Right lobe of liver (tissue), 4 donors: Measurements from ENCODE around the gene TMEM170B.

Experiments
- POLR2A ChIP-seq: fragments of 450-650 bp; IDR thresholded peaks from one replicate; pipeline ENCODE4 v1.6.1; 2017; ENCODE audit warnings: antibody characterized with exemption, mild to moderate bottlenecking
- TF ChIP-seq, protein P1 (sequence below), 4 donors: fragments of 200-600 bp in 3 of 4; fragments of 450-650 bp in 1 of 4; IDR thresholded peaks; one replicate each; pipeline versions ENCODE4 v1.5.1 to v1.8.0; 2016 to 2022; ENCODE audit warnings: antibody characterized with exemption in 4 of 4, mild to moderate bottlenecking in 2 of 4
- donor health status: DM: no; HTN: no; CAD: no.
- donor health status: DM: no; HTN: no; CAD: no.
- donor health status: DM: no; HTN: yes; CAD: no.

DNA sequence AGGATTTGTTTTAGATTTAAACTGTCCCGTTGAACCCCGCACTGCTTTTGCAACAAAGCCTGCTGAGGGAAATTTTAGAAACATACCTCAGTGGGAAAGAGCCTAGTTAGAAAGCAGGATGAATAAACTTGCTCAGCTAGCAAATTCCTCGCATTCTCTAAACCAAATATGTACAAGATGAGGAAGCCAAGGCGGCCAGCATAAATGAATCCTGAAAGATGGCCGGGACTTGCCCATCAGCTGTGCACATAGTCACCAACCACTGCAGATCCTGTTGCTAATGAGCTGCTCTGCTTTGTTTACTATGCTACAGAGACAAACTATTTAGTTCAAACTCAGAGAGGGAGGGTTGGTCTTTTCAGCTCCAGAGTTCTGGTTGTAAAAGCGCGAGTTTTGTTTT is 49.0 kb downstream of the TMEM170B start:
- TF ChIP-seq POLR2A, result no peak
- TF ChIP-seq, protein P1, sequence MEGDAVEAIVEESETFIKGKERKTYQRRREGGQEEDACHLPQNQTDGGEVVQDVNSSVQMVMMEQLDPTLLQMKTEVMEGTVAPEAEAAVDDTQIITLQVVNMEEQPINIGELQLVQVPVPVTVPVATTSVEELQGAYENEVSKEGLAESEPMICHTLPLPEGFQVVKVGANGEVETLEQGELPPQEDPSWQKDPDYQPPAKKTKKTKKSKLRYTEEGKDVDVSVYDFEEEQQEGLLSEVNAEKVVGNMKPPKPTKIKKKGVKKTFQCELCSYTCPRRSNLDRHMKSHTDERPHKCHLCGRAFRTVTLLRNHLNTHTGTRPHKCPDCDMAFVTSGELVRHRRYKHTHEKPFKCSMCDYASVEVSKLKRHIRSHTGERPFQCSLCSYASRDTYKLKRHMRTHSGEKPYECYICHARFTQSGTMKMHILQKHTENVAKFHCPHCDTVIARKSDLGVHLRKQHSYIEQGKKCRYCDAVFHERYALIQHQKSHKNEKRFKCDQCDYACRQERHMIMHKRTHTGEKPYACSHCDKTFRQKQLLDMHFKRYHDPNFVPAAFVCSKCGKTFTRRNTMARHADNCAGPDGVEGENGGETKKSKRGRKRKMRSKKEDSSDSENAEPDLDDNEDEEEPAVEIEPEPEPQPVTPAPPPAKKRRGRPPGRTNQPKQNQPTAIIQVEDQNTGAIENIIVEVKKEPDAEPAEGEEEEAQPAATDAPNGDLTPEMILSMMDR (IDR thresholded peaks at IDR 0.05), result no peak
